ENCODE measurements around the gene KCNK16. TPM values are rescaled to one million over a fixed set of nuclear protein-coding genes. Genes with fewer than 3 reads are reported as not detected.

KCNK16 gene
- total and polyA plus RNA-seq, 2 of the 8 experiments (the other 6 are each of a cell fraction or from before 2014, with no cell fraction given) = not detected

- no peak overlapping the region for H4K91ac ChIP-seq (replicated peaks; ENCODE audit: insufficient read length, low read length)
- peaks cover 12% of the 10 kb centered on the region; the same call in 1 of the 2 replicates for H3K23me2 ChIP-seq (ENCODE audit: low read depth, low read length)
- no peak overlapping the region for H2BK20ac ChIP-seq (ENCODE audit: low read length)
- no peak overlapping the region for H2AFZ ChIP-seq (ENCODE audit: low read length)
- no peak overlapping the region for H2BK120ac ChIP-seq (replicated peaks; ENCODE audit: low read depth, low read length)
- H4K5ac ChIP-seq (ENCODE audit: insufficient read length, low read depth, low read length) = no peak overlapping the region
- peaks cover 20 to 39% (median 36%) of the 10 kb centered on the region in 4 experiments for H3K27me3 ChIP-seq (replicated peaks in 1 of 4; ENCODE audit: control insufficient read depth in 3 of 4, extremely low read depth in 1 of 4, insufficient read depth in 3 of 4, low read length in 3 of 4)
- H3K4ac ChIP-seq (replicated peaks; ENCODE audit: insufficient read length, low read depth, low read length) = no peak overlapping the region
- H3K79me1 ChIP-seq (ENCODE audit: low read depth, low read length) = no peaks in the 10 kb centered on the region; the same call in 1 of the 2 replicates
- H3K27ac ChIP-seq (ENCODE audit: low read depth, low read length) = no peak overlapping the region
- no peak overlapping the region for H3K4me2 ChIP-seq (ENCODE audit: insufficient read depth in 1 of 2, low read depth in 2 of 2, low read length in 2 of 2)
- no peak overlapping the region for H2BK12ac ChIP-seq (ENCODE audit: low read depth, low read length)
- H3K4me3 ChIP-seq (ENCODE audit: extremely low read depth in 1 of 4, insufficient read depth in 2 of 4, low read depth in 3 of 4, low read length in 4 of 4) = no peak overlapping the region
- no peaks in the 10 kb centered on the region for H3K79me2 ChIP-seq (ENCODE audit: control insufficient read depth in 1 of 2, insufficient read depth in 2 of 2, low read length in 2 of 2)
- H2BK15ac ChIP-seq (ENCODE audit: low read length) = no peak overlapping the region
- H3K56ac ChIP-seq (replicated peaks; ENCODE audit: insufficient read length, low read depth, low read length) = no peak overlapping the region
- FAIRE-seq (no peak), DNase-seq (ENCODE audit: low read depth in 1 of 2, low spot score in 2 of 2) (no peak)
- H3K4me1 ChIP-seq (replicated peaks in 1 of 4; ENCODE audit: control insufficient read depth in 3 of 4, insufficient read depth in 4 of 4, low read length in 3 of 4) = peaks cover 0 to 5% (median 3%) of the 10 kb centered on the region in 4 experiments; a peak in 4 of 7 replicates
- H3K23ac ChIP-seq (ENCODE audit: insufficient read length) = no peak overlapping the region
- POLR2A ChIA-PET (ENCODE audit: partially characterized antibody) = no interaction called here
- H4K20me1 ChIP-seq (replicated peaks in 1 of 2; ENCODE audit: control insufficient read depth in 1 of 2, insufficient read depth in 2 of 2, low read length in 2 of 2) = peaks cover 0 to 2% of the 10 kb centered on the region in 2 experiments
- no peaks in the 10 kb centered on the region for H3K36me3 ChIP-seq (ENCODE audit: control insufficient read depth in 2 of 4, insufficient read depth in 4 of 4, low read length in 3 of 4)
- CTCF ChIA-PET (ENCODE audit: partially characterized antibody) = interaction anchor here (1.4 to 47.4 kb wide), 3 partner anchors 14 to 251 kb away, joined by 3 to 1738 read pairs (median 4); partner anchors contain the start of gene KCNK5
- no peak overlapping the region for H3K14ac ChIP-seq (ENCODE audit: insufficient read length)
- no peak overlapping the region for H3K18ac ChIP-seq (ENCODE audit: extremely low read depth, low read length)
- H3K9me3 ChIP-seq (ENCODE audit: insufficient read depth in 2 of 2, low read depth in 1 of 2, low read length in 1 of 2) = no peaks in the 10 kb centered on the region
- no peak overlapping the region for H2AK5ac ChIP-seq (ENCODE audit: low read depth, low read length)
- no peak overlapping the region for H3K9ac ChIP-seq (replicated peaks in 1 of 4; ENCODE audit: extremely low read depth in 1 of 4, low read depth in 3 of 4, low read length in 3 of 4)
- H4K8ac ChIP-seq (ENCODE audit: extremely low read depth, insufficient read depth, low read length) = no peak overlapping the region
- no peak overlapping the region for H2BK5ac ChIP-seq (ENCODE audit: low read depth, low read length)
- 87% methylated on average over 3 of the region's 3 CpGs; no CpG with 5 or more reads in 1 of the 2 experiments for WGBS, 2 experiments (ENCODE audit: extremely low coverage in 1 of 2, insufficient coverage in 1 of 2, insufficient read length in 1 of 2, insufficient replicate concordance in 2 of 2, low coverage in 1 of 2, low lambda C conversion rate in 2 of 2, missing lambda C conversion rate in 1 of 2)
- TF ChIP-seq TEAD4 (IDR thresholded peaks at IDR 0.05; ENCODE audit: low read depth, low read length) (no peak), HDAC6 (IDR thresholded peaks at IDR 0.05; ENCODE audit: low read depth, low read length) (no peak), TCF12 (IDR thresholded peaks at IDR 0.05; ENCODE audit: low read depth, low read length) (no peak), RBBP5 (IDR thresholded peaks at IDR 0.05; ENCODE audit: borderline replicate concordance, low read depth, low read length) (no peak), ATF2 (IDR thresholded peaks at IDR 0.05; ENCODE audit: low read length) (no peak), BACH1 (IDR thresholded peaks at IDR 0.05; ENCODE audit: low read length) (no peak), SIN3A (conservative IDR thresholded peaks at IDR 0.05 in 1 of 2, IDR thresholded peaks at IDR 0.05 in 1 of 2; ENCODE audit: low read depth in 1 of 2, low read length in 2 of 2) (no peak), USF2 (IDR thresholded peaks at IDR 0.05; ENCODE audit: low read length) (no peak), RNF2 (IDR thresholded peaks at IDR 0.05; ENCODE audit: borderline replicate concordance, low read depth, low read length, missing control alignments, poor library complexity, severe bottlenecking) (no peak), SUZ12 (IDR thresholded peaks at IDR 0.05; ENCODE audit: low read length) (no peak)
Observed at GRCh38 chr6:39317256-39317655, 5.2 kb downstream of the KCNK16 start.
